ENCODE data around the gene KCNA2.

The KCNA2 gene

GRCh38 chr1:110555807-110556470, 50.2 kb downstream of the KCNA2 start:
- TF ChIP-seq ZFX (IDR thresholded peaks at IDR 0.05) (no peak), CTCF (conservative IDR thresholded peaks at IDR 0.05) (no peak)

GRCh38 chr1:110554871-110555801, 51.0 kb downstream of the KCNA2 start:
- no peak for TF ChIP-seq ZFX (IDR thresholded peaks at IDR 0.05)
- peak; percentile 73 for TF ChIP-seq CTCF (conservative IDR thresholded peaks at IDR 0.05)
- H3K27ac ChIP-seq, result no peak overlapping the region

More at GRCh38 chr1:110555807-110556470, 50.2 kb downstream of the KCNA2 start:
- no peak overlapping the region for H3K27ac ChIP-seq

GRCh38 chr1:110551278-110551809, 54.8 kb downstream of the KCNA2 start:
- H3K27ac ChIP-seq, result no peak overlapping the region
- no peak for TF ChIP-seq ZFX (IDR thresholded peaks at IDR 0.05)
- TF ChIP-seq CTCF (conservative IDR thresholded peaks at IDR 0.05), result no peak

GRCh38 chr1:110549831-110550230, 56.3 kb downstream of the KCNA2 start:
- TF ChIP-seq ZFX (IDR thresholded peaks at IDR 0.05) (no peak), CTCF (conservative IDR thresholded peaks at IDR 0.05) (no peak)
- H3K27ac ChIP-seq, result no peak overlapping the region

GRCh38 chr1:110548381-110548780, 57.8 kb downstream of the KCNA2 start:
- TF ChIP-seq ZFX (IDR thresholded peaks at IDR 0.05) (no peak), CTCF (conservative IDR thresholded peaks at IDR 0.05) (peak; percentile 76)
- no peak overlapping the region for H3K27ac ChIP-seq

GRCh38 chr1:110547017-110547416, 59.1 kb downstream of the KCNA2 start:
- no peak for TF ChIP-seq CTCF (conservative IDR thresholded peaks at IDR 0.05)
- no peak overlapping the region for H3K27ac ChIP-seq

GRCh38 chr1:110545492-110545891, 60.7 kb downstream of the KCNA2 start:
- H3K27ac ChIP-seq, result no peak overlapping the region
- TF ChIP-seq CTCF (conservative IDR thresholded peaks at IDR 0.05) (no peak), ZFX (IDR thresholded peaks at IDR 0.05) (no peak)

Measured in C4-2B (cell line).